Gastroesophageal sphincter (tissue), 4 donors: ENCODE results near the gene BABAM2. TPM values are rescaled to one million over a fixed set of nuclear protein-coding genes. Genes with fewer than 3 reads are reported as not detected.

Experiments
- ATAC-seq: fragments of 150-250 bp; one replicate; pipeline ENCODE4 v1.9.1; 2016; ENCODE audit warnings: mild to moderate bottlenecking, moderate library complexity
- H3K27ac ChIP-seq, 4 donors: fragments of 200-600 bp; sonication (generic) in 3 of 4; 1 replicate in 3 of 4; 2 replicates in 1 of 4; pipeline ENCODE4 v1.5.1; 2016 to 2019
- H3K27me3 ChIP-seq: fragments of 200-600 bp; sonication (generic); one replicate; pipeline ENCODE4 v1.5.1; 2019
- H3K36me3 ChIP-seq, 2 donors: fragments of 200-600 bp; sonication (generic); one replicate each; pipeline ENCODE4 v1.5.1; 2019; ENCODE audit warnings: control low read depth in 1 of 2
- H3K4me1 ChIP-seq, 3 donors: fragments of 200-600 bp; sonication (generic); 1 replicate in 2 of 3; 2 replicates in 1 of 3; pipeline ENCODE4 v1.5.1; 2016 to 2019; ENCODE audit warnings: control low read depth in 2 of 3
- H3K4me3 ChIP-seq, 2 donors: fragments of 200-600 bp; sonication (generic); one replicate each; pipeline ENCODE4 v1.5.1; 2019; ENCODE audit warnings: mild to moderate bottlenecking in 1 of 2, moderate library complexity in 1 of 2
- H3K9me3 ChIP-seq, 3 donors: fragments of 200-600 bp; sonication (generic); one replicate each; pipeline ENCODE4 v1.5.1; 2017 to 2019; ENCODE audit warnings: control low read depth in 2 of 3
- EP300 ChIP-seq: sonication (generic); formaldehyde crosslinking; IDR thresholded peaks from one replicate; pipeline ENCODE4 v1.6.1; 2017; ENCODE audit warnings: antibody characterized with exemption, mild to moderate bottlenecking
- POLR2A ChIP-seq, 2 donors: fragments of 450-650 bp; IDR thresholded peaks; one replicate each; pipeline ENCODE4 v1.6.1; 2017; ENCODE audit warnings: antibody characterized with exemption in 2 of 2, mild to moderate bottlenecking in 2 of 2, moderate library complexity in 1 of 2
- POLR2AphosphoS5 ChIP-seq: sonication (generic); formaldehyde crosslinking; IDR thresholded peaks from one replicate; pipeline ENCODE4 v1.6.1; 2017; ENCODE audit warnings: antibody characterized with exemption
- WGBS, 2 donors: methylation state at CpG; one replicate each; pipeline ENCODE4 v1.1.5; 2018; ENCODE audit warnings: low coverage in 1 of 2; 5-methylcytosine and 5-hydroxymethylcytosine counted together
- total RNA-seq, 4 donors: library from RNA; depleted of rRNA; stranded (reverse); fragments of >200 nt; gene quantifications; one replicate each; pipeline ENCODE4 v1.1.0, GENCODE V29; 2016
- TF ChIP-seq, protein P1 (sequence below), 4 experiments: fragments of 200-600 bp in 2 of 4; fragments of 450-650 bp in 2 of 4; sonication (generic) in 1 of 4; IDR thresholded peaks; one replicate each; pipeline ENCODE4 v1.5.1; 2017 to 2019; ENCODE audit warnings: antibody characterized with exemption in 4 of 4, mild to moderate bottlenecking in 2 of 4, moderate library complexity in 2 of 4

The BABAM2 gene
- total RNA-seq, 4 donors from 2014 or later: 28.5 to 43.6 (median 37.4) TPM

DNA sequence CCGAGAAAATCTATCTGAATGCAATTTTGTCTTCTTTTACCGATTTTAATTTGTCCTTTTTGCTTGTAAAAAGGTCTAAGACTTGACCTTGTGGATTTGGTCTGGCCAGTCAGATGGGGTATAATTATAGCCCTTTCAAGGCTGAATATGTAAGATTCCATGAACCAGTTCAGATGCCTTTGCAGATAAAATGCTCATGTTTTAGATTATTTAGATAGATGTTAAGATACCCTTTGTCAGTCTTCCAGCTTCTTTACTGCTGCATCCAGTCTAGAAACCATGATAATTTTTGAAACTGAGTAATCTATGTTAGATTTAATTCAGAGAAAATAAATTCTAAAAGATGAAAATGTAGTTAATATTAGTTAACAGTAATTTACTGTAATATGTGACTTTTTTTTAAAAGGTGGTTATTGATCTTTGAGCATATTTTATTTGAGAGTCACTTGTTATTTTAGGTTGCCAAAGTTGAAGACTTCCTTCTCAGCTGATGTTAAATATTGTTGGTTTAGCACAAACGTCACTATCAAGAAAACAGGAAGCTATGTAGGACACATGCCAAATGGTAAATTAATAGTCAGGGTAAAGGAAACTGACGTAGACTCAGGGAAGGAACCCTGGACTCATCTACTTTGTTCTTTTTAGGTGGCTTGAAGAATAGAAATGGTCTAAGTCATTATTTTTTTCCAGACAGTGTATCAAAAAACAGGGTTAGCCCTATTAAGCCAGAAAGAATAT lies 29.8 kb downstream of the BABAM2 start:
- Histone ChIP-seq H3K27ac (peak overlapping the region in 3 of 4 donors; percentile 21 to 53 (median 39)), H3K36me3 (no peaks in the 10 kb centered on the region), H3K4me1 (peaks cover 7 to 19% (median 13%) of the 10 kb centered on the region in 3 donors), H3K27me3 (no peaks in the 10 kb centered on the region), H3K4me3 (no peak overlapping the region), H3K9me3 (no peaks in the 10 kb centered on the region)
- ATAC-seq: peak; percentile 69
- WGBS, 2 donors: 40 to 56% methylated on average over 4 of the region's 4 CpGs
- TF ChIP-seq POLR2AphosphoS5: peak; percentile 8
- TF ChIP-seq POLR2A (IDR thresholded peaks at IDR 0.05): no peak
- TF ChIP-seq, protein P1, sequence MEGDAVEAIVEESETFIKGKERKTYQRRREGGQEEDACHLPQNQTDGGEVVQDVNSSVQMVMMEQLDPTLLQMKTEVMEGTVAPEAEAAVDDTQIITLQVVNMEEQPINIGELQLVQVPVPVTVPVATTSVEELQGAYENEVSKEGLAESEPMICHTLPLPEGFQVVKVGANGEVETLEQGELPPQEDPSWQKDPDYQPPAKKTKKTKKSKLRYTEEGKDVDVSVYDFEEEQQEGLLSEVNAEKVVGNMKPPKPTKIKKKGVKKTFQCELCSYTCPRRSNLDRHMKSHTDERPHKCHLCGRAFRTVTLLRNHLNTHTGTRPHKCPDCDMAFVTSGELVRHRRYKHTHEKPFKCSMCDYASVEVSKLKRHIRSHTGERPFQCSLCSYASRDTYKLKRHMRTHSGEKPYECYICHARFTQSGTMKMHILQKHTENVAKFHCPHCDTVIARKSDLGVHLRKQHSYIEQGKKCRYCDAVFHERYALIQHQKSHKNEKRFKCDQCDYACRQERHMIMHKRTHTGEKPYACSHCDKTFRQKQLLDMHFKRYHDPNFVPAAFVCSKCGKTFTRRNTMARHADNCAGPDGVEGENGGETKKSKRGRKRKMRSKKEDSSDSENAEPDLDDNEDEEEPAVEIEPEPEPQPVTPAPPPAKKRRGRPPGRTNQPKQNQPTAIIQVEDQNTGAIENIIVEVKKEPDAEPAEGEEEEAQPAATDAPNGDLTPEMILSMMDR (IDR thresholded peaks at IDR 0.05): no peak
- TF ChIP-seq EP300: no peak

DNA sequence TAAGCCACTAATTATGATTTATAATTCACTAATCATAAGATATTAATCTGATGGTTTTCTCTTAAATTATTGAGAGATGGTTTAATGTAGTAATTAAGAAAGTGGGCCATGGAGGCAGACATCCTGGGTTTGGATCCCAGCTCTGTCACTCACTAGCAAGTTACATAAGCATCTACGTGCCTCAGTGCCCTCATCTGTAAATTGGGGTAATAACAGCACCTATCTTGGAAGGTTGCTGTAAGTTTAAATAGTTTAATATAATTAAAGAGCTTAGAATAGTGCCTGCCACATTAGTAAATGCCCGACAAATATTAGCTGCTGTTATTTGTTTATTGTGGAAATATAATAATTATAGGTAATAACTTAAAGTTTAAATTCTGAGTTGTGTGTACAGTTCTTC lies 30.9 kb downstream of the BABAM2 start:
- Histone ChIP-seq H3K27me3 (no peaks in the 10 kb centered on the region), H3K9me3 (no peaks in the 10 kb centered on the region), H3K4me3 (no peak overlapping the region), H3K36me3 (peaks cover 0 to 6% of the 10 kb centered on the region in 2 donors), H3K27ac (no peak overlapping the region), H3K4me1 (peaks cover 0 to 8% (median 3%) of the 10 kb centered on the region in 3 donors)
- no peak for TF ChIP-seq EP300
- TF ChIP-seq POLR2A (IDR thresholded peaks at IDR 0.05): no peak
- TF ChIP-seq, protein P1 (IDR thresholded peaks at IDR 0.05): no peak
- no peak for TF ChIP-seq POLR2AphosphoS5
- ATAC-seq: no peak
- WGBS, 2 donors: 93 to 97% methylated on average over 2 of the region's 2 CpGs

GRCh38 chr2:27921880-27922547 lies 31.5 kb downstream of the BABAM2 start:
- 89 to 96% methylated on average over 5 to 6 of the region's 6 CpGs for WGBS, 2 donors
- TF ChIP-seq, protein P1 (IDR thresholded peaks at IDR 0.05): no peak
- TF ChIP-seq POLR2A (IDR thresholded peaks at IDR 0.05): no peak
- TF ChIP-seq POLR2AphosphoS5: no peak
- no peak for TF ChIP-seq EP300
- no peak overlapping the region for H3K4me3 ChIP-seq
- H3K27me3 ChIP-seq: no peaks in the 10 kb centered on the region
- peaks cover 0 to 2% (median 0%) of the 10 kb centered on the region in 3 donors for H3K4me1 ChIP-seq
- H3K36me3 ChIP-seq: peaks cover 0 to 6% of the 10 kb centered on the region in 2 donors
- ATAC-seq: no peak
- no peaks in the 10 kb centered on the region for H3K9me3 ChIP-seq
- H3K27ac ChIP-seq: no peak overlapping the region

DNA sequence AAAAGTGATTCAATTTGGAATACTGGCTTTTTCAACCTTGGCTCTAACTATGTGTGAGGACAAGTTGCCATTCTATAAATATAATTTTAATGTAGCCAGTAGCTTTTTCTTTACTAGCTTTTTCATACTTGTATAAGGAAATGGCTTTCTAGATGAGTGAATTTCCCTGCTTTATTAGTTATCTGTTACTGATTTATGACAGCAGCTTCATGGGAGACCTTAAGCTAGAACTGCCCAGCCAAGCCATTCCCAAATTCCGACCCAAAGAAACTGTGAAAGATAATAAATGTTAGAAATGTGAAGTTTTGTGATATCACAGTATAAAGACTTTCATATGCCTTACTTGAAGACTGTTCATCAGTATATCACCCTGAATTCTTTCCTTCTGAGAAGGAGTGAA lies 32.3 kb downstream of the BABAM2 start:
- no peak for ATAC-seq
- WGBS, 2 donors: 60 to 86% methylated on average over 1 of the region's 1 CpG

More for the DNA sequence above, 32.3 kb downstream of the BABAM2 start:
- TF ChIP-seq, protein P1 (IDR thresholded peaks at IDR 0.05): no peak
- TF ChIP-seq EP300 (no peak), POLR2A (IDR thresholded peaks at IDR 0.05) (no peak)
- Histone ChIP-seq H3K4me1 (no peaks in the 10 kb centered on the region), H3K27me3 (no peaks in the 10 kb centered on the region), H3K9me3 (no peaks in the 10 kb centered on the region), H3K27ac (no peak overlapping the region), H3K36me3 (peaks cover 0 to 6% of the 10 kb centered on the region in 2 donors), H3K4me3 (no peak overlapping the region)
